ENCODE measurements around the gene WDPCP. TPM values are rescaled to one million over a fixed set of nuclear protein-coding genes. Genes with fewer than 3 reads are reported as not detected.
"Not testable (repeated sequence)": the region's sequence is repeated elsewhere in the genome, so short reads cannot be mapped to it uniquely, and the experiment has no call there.

WDPCP gene
- polyA plus RNA-seq, 5 donors, result 10.1 to 18.0 (median 15.4) TPM

DNA sequence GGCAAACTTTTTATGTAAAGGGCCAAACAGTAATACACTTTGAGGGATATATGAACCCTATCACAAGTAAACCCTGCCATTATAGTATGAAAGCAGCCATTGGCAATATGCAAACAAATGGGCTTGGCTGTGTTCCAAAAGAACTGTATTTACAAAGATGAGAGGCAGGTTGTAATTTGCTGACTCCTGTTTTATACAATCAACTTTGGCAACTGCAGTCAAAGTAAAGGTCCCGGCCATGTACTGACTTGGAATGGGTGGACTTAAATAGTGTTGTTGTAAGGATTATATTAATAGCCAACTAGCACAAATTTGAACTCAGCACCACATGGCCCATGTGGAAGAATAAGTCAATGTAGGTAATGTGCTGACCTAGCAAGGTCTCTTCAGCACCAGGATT lies 223.4 kb downstream of the WDPCP start:
- no peak for DNase-seq

DNA sequence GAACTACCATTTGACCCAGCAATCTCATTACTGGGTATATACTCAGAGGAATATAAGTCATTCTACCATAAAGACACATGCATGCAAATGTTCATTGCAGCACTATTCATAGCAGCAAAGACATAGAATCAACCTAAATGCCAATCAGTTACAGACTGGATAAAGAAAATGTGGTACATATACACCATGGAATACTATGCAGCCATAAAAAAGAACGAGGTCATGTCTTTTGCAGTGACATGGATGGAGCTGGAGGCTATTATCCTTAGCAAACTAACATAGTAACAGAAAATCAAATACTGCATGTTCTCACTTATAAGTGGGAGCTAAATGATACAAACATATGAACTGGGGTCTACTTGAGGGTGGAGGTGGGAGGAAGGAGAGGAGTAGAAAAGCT lies 230.6 kb downstream of the WDPCP start:
- not testable (repeated sequence) for DNase-seq

- DNase-seq, result no peak
Measured at GRCh38 chr2:63347361-63347760, 240.9 kb downstream of the WDPCP start.

DNA sequence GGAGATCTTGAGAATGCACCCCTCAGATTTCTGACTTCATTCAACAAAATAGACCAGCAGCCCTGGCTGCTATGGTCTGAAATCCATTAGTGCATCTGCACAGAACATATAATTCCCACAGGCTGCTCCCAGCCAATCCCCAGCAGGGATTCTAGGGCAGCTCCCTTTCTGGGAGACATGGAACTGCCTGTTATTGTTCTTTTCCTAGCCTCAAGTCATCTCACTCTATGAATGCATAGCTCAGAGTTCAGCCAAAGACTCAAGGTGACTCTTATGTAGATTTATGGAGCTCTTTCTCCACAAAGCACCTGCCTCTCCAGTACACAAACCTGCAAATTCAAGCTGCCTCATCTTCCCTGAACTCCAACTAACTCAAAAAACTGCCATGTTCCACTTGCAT lies 241.9 kb downstream of the WDPCP start:
- no peak for DNase-seq

GRCh38 chr2:63345285-63345633 lies 243.0 kb downstream of the WDPCP start:
- no peak for DNase-seq

- DNase-seq, result no peak
Measured at GRCh38 chr2:63344575-63345284, 243.5 kb downstream of the WDPCP start.

- DNase-seq, result no peak
Measured at GRCh38 chr2:63343397-63344109, 244.7 kb downstream of the WDPCP start.

DNA sequence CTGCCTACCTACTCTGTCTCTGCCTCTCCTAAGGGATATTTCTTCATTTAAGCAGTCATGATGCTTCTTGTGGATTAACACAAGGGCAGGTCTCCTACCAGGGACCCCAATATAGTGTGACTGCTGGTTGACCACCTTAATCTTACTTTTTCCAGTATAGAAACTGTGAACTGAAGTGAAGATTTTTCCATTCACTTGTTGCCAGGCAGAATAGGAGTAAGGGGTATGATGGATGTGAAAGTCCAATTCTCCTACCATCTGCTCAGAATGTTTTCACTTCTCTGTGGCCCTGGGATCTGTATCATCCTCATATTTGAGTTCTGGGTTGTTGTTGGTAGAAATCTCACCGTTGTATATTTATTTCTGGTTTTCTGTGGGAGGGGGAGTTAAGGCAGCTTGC lies 247.8 kb downstream of the WDPCP start:
- DNase-seq, result no peak

DNA sequence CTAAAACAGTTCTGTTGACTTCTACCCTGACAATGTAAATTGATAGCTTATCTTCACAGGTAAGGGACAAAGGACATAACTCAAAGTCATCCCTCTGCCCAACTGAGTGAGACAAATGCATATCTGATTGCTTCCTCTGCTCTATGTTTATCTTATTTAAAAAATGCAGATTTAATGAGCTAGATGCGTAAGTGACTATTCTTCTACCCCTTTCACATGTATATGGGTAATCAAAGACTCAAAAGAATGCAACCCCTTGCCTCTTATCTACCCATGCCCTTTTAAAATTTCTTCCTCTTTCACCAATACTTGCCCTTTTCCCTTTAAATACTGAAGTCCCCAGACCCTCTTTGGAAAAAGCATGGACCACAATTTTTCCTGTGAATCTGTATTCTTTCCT lies 253.4 kb downstream of the WDPCP start:
- DNase-seq, result no peak

DNA sequence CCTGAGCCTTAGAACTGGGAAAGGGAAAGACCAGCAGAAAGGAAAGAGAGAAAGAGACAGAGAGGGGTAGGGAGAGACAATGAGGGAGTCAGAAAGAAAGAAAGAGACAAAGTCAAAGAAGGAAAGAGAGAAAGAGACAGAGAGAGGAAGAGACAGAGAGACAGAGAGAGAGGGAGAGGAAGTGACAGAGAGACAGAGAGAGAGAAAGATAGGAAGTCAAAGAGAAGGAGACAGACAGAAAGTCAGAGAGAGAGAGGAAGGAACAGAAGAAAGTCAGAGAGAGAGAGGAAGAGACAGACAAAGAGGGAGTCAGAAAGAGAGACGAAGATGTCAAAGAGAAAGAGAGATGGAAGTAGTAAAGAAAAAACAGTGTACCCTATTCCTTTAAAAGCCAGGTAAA lies 261.8 kb downstream of the WDPCP start:
- DNase-seq, result no peak

- not testable (repeated sequence) for DNase-seq
Measured at GRCh38 chr2:63323662-63324061, 264.6 kb downstream of the WDPCP start.

DNA sequence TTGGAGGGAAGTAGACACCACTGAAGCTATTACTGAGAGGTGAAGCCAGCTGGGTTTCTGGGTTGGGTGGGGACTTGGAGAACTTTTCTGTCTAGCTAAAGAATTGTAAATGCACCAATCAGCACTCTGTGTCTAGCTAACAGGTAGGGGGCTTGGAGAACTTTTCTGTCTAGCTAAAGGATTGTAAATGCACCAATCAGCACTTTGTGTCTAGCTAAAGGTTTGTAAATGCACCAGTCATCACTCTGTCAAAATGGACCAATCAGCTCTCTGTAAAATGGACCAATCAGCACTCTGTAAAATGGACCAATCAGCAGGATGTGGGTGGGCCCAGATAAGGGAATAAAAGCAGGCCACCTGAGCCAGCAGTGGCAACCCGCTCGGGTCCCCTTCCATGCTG lies 266.3 kb downstream of the WDPCP start:
- not testable (repeated sequence) for DNase-seq

DNA sequence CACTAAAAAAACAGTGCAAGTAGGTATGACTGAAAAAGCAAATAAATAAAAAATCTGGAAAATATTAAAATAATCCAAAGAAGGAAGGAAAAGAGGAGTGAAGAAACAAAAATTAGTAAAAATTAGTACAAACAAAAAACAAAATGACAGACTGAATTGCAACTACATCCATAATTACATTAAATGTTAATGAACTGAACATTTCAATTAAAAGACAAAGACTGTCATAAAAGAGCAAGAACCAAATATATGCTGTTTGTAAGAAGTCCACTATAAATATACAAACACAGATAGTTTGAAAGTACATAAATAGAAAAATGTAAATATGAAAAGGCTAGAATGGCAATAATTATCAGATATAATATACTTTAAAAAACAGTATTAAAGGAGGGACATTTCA lies 267.6 kb downstream of the WDPCP start:
- no peak for DNase-seq

- no peak for DNase-seq
Measured at GRCh38 chr2:63310614-63311013, 277.7 kb downstream of the WDPCP start.

GRCh38 chr2:63301481-63301880 lies 286.8 kb downstream of the WDPCP start:
- DNase-seq, result no peak

DNA sequence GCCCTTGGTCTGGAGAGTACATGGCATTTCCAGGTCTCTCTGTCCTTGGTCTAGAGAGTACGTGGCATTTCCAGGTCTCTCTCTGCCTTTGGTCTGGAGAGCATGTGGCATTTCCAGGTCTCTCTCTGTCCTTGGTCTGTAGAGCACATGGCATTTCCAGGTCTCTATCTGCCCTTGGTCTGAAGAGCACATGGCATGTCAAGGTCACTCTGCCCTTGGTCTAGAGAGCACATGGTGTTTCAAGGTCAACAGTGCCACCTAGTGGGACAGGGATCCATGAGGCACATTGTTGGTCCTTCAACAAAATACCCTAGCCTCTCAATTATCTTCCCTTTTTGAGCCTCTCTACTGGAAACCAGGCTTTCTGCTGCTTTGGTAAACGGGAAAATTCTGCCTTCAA lies 287.4 kb downstream of the WDPCP start:
- DNase-seq, result no peak

DNA sequence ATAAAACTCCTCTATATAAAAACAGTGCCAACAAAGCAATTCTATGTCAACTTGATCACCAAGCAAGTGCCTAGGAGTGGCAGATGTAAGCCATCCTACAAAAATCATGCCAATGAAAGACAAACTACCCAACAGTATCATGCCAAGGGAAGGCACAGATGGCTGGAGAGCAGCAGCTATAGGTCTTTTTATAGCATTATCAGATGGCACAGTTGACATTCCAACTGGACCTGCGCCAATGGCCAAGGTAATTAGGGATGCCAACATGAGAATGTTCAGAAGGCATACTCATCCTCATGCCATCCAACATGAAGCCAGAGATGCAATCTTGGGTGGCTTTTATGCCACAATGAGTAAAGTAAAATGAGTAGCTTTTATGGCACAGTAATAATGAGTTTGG lies 300.3 kb downstream of the WDPCP start:
- no peak for DNase-seq

GRCh38 chr2:63286520-63286919 lies 301.8 kb downstream of the WDPCP start:
- DNase-seq, result not testable (repeated sequence)

- no peak for DNase-seq
Measured at GRCh38 chr2:63283273-63283672, 305.0 kb downstream of the WDPCP start.

GRCh38 chr2:63272560-63272959 lies 315.7 kb downstream of the WDPCP start:
- no peak for DNase-seq

GRCh38 chr2:63270717-63271116 lies 317.6 kb downstream of the WDPCP start:
- no peak for DNase-seq

GRCh38 chr2:63268946-63269345 lies 319.3 kb downstream of the WDPCP start:
- no peak for DNase-seq

GRCh38 chr2:63261137-63261621 lies 327.1 kb downstream of the WDPCP start:
- DNase-seq, result no peak

DNA sequence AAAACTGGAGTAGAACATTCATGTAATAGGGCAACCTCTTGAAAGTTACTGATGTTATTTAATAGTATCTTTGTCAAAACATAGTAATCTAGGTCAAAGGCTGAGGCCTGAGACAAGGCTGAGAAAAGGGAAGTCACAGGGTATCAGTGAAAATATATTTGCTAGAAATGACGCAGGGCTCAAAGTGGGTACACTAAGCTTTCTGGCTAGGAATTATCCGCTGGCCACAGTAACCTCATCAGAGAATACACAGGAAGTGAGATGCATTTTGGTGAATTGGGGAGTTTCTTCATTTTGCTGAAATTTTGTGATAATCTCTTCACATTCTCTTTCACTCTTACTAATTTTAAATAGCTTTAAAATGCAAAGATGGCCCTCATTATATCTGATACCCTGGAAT lies 330.8 kb downstream of the WDPCP start:
- no peak for DNase-seq

All from right lung (tissue), 5 donors.